Posterior cingulate gyrus (tissue), 11 donors: ENCODE data around the gene NDUFS7.

Experiments
- DNase-seq, 10 donors: peaks; one replicate each; pipeline versions ENCODE4 v3.0.0 to v3.0.0-alpha.2; 2020 to 2021; ENCODE audit warnings: mixed read lengths in 3 of 10
- intact Hi-C: fragments of 100-400 bp; cut with DNase I; formaldehyde crosslinking; loops from one replicate; pipeline ENCODE4 v1.15.1; 2023

The NDUFS7 gene

GRCh38 chr19:1383017-1383311, 743 bp upstream of the NDUFS7 start:
- intact Hi-C loops = no loop called here
- DNase-seq = no peak

GRCh38 chr19:1384085-1384462, 367 bp downstream of the NDUFS7 start:
- intact Hi-C loops = no loop called here
- DNase-seq = peak in 1 of 10 donors; percentile 82

GRCh38 chr19:1384478-1385110, 887 bp downstream of the NDUFS7 start:
- no peak for DNase-seq
- intact Hi-C loops = no loop called here

- no peak for DNase-seq
- intact Hi-C loops = no loop called here
These were observed 2.1 kb downstream of the NDUFS7 start for GRCh38 chr19:1385816-1386215.

GRCh38 chr19:1386945-1387683, 3.4 kb downstream of the NDUFS7 start:
- intact Hi-C loops = no loop called here
- peak in 4 of 10 donors; percentile 34 to 94 (median 76) for DNase-seq

- peak in 1 of 10 donors; percentile 85 for DNase-seq
- intact Hi-C loops = no loop called here
These were observed 4.3 kb downstream of the NDUFS7 start for GRCh38 chr19:1387684-1388636.

GRCh38 chr19:1388637-1389026, 4.9 kb downstream of the NDUFS7 start:
- DNase-seq = no peak
- intact Hi-C loops = no loop called here

GRCh38 chr19:1389033-1389940, 5.6 kb downstream of the NDUFS7 start:
- peak in 8 of 10 donors; percentile 57 to 97 (median 78) for DNase-seq
- intact Hi-C loops = no loop called here

- peak in 1 of 10 donors; percentile 86 for DNase-seq
- intact Hi-C loops = no loop called here
These were observed 7.2 kb downstream of the NDUFS7 start for GRCh38 chr19:1390890-1391423.

GRCh38 chr19:1392407-1392806, 8.7 kb downstream of the NDUFS7 start:
- intact Hi-C loops = no loop called here
- no peak for DNase-seq

GRCh38 chr19:1392939-1393530, 9.3 kb downstream of the NDUFS7 start:
- peak in 1 of 10 donors; percentile 84 for DNase-seq
- intact Hi-C loops = no loop called here

GRCh38 chr19:1393841-1394240, 10.1 kb downstream of the NDUFS7 start:
- no peak for DNase-seq
- intact Hi-C loops = no loop called here

- peak in 2 of 10 donors; percentile 70 to 91 for DNase-seq
- intact Hi-C loops = no loop called here
These were observed 10.8 kb downstream of the NDUFS7 start for GRCh38 chr19:1394252-1395193.

GRCh38 chr19:1395194-1396018, 11.7 kb downstream of the NDUFS7 start:
- peak in 2 of 10 donors; percentile 11 to 89 for DNase-seq
- intact Hi-C loops = no loop called here

GRCh38 chr19:1396019-1396767, 12.5 kb downstream of the NDUFS7 start:
- intact Hi-C loops = no loop called here
- DNase-seq = peak in 1 of 10 donors; percentile 84

- intact Hi-C loops = no loop called here
- DNase-seq = peak in 1 of 10 donors; percentile 90
These were observed 13.3 kb downstream of the NDUFS7 start for GRCh38 chr19:1396768-1397679.
